Ureter (tissue), 1 donor: Measurements from ENCODE around the gene SOWAHB. TPM values are rescaled to one million over a fixed set of nuclear protein-coding genes. Genes with fewer than 3 reads are reported as not detected.

ENCODE experiments used
- DNase-seq: peaks from one replicate; pipeline ENCODE4 v3.0.0-alpha.2; 2020; ENCODE audit warnings: low spot score
- total RNA-seq: library from RNA; stranded (reverse); gene quantifications from one replicate; pipeline ENCODE4 v1.2.4, GENCODE V29; 2023
- donor health status: DM: yes; HTN: yes; CAD: no.

The SOWAHB gene, protein sequence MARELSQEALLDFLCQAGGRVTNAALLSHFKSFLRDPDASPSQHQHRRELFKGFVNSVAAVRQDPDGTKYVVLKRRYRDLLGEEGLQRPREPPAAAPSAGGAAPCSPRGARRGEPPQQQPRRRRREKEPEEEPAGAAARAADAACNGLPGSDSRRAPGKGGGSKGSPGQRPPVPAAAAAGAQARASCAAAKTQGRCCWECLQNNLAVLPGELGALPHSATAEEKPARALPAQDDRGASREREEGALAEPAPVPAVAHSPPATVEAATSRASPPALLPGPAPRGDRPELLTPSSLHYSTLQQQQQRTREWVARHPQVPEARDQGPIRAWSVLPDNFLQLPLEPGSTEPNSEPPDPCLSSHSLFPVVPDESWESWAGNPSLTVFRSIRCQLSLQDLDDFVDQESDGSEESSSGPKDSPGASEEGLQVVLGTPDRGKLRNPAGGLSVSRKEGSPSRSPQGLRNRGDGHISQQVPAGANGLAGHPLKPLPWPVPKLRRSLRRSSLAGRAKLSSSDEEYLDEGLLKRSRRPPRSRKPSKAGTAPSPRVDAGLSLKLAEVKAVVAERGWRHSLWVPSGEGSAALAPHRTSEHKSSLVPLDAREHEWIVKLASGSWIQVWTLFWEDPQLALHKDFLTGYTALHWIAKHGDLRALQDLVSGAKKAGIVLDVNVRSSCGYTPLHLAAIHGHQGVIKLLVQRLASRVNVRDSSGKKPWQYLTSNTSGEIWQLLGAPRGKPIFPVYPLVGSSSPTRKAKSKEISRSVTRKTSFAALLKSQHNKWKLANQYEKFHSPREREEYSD
- 14.3 TPM for total RNA-seq

DNA sequence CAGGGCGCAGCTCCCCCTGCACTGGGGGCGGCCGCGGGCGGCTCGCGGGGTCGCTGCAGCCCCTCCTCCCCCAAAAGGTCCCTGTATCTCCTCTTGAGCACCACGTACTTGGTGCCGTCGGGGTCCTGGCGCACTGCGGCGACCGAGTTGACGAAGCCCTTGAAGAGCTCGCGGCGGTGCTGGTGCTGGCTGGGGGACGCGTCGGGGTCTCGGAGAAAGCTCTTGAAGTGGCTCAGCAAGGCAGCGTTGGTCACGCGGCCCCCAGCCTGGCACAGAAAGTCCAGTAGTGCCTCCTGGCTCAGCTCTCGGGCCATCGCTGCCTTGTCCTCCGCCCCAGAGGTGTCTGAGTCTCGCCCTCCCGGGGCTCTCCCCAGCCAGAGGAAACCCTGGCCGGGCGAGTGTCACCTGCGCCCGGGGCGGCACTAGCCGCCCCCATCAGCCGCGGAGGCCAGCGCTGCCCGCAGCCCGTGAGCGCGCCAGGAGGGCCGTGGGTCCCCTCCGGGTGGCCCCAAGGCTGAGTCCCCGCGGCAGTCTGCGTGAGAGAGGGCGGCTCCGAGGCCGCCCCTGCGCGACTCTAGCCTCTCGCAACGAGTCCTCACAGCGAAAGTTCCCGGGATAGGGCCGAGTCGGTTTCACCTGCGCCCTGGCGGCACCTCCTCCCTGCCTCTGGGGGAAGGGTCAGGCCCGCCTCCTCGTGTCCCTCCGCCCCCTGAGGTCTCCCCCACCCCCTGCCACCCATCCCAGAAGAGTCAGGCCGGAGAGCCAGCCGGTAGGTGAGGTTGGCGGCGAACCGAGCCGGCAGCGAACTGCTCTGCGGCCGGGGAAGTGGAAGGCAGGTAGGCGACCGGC, at the start of gene SOWAHB:
TSS of gene SOWAHB (minus strand) at position 609 of the 849 bp plus-strand sequence. CDS start at position 314, 295 bp downstream.
- peak; percentile 88 for DNase-seq

GRCh38 chr4:76947369-76947768, 49.4 kb upstream of the SOWAHB start:
- no peak for DNase-seq

GRCh38 chr4:76943790-76944189, 45.8 kb upstream of the SOWAHB start:
- DNase-seq, result no peak

- no peak for DNase-seq
Measured at GRCh38 chr4:76943129-76943620, 45.2 kb upstream of the SOWAHB start.

GRCh38 chr4:76939184-76939583, 41.2 kb upstream of the SOWAHB start:
- no peak for DNase-seq

DNA sequence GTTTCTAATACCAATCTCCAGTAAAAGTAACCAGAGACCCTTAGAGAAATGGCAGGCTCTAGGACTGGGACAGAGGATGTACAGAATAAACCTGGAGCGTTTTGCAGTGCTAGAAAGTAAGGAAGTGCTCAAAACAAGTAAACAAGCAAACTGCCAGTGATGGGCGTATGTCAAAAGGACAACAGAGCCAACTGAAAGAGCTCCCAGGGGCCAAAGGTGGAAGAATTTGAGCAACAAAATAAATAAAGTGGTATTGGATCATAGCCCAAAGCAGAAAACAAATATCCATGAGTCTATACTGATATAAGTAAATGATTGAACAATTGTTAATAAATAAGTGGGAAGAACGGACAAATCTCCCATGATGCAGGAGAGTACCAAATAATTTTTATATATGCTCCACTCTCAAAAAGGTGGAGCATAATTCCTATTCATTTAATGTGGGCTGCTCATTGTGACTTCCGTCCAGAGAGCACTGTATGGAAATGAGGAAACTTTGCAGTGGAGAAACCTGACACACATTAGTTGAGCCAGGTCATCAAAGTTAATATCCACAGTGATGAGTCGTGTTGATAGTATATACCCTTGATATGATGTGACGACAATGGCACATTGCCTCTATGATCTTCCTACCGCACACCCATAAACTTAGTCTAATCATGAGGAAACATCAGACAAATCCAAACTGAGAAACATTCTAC, 33.8 kb upstream of the SOWAHB start:
- DNase-seq, result no peak

DNA sequence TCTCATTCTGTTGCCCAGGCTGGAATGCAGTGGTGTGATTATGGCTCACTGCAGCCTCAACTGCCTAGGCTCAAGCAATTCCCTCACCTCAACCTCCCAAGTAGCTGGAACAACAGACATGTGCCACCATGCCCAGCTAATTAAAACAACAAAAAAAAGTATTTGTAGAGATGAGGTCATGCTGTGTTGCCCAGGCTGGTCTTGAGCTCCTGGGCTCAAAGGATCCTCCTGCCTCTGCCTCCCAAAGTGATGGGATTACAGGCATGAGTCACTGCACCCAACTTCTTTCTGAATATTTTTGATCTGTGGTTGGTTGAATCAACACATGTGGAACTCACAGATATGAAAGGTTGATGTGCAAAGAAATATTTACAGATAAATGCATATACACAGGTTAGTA, 33.1 kb upstream of the SOWAHB start:
- DNase-seq, result no peak

DNA sequence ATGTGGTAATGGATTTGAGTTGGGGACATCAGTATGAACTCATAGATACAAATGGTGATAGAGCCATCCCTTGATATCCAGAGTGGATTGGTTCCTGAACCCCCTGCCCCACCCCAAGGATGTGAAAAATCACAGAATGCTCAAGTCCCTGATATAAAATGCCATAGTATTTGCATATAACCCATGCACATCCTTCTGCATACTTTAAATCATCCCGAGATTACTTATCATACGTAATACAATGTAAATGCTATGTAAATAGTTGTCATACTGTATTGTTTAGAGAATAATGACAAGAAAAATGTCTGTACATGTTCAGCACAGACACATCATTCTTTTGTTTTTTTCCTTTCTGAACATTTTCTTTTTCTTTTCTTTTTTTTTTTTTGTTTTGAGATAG, 32.7 kb upstream of the SOWAHB start:
- no peak for DNase-seq

DNA sequence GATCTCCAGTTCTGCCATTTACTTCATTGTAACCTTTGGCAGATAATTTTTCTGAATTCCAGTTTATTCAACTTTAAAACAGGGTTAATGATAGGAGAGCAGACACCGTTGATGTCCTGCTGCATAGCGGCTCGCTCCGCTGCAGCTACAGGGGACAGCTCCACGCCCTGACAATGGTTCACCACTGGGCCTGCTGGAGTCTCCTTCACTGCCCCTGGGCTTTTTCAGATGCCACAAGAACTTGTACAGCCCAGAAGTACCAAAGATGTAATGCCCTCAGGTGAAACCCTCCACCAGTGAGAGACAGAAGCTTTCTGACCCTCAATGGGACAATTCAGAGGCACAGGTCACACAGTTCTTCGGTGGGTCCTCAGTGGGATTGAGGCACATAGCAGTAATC, 28.9 kb upstream of the SOWAHB start:
- DNase-seq, result no peak

- no peak for DNase-seq
Measured at GRCh38 chr4:76923619-76924357, 25.8 kb upstream of the SOWAHB start.

GRCh38 chr4:76920715-76921114, 22.8 kb upstream of the SOWAHB start:
- DNase-seq, result no peak

GRCh38 chr4:76909711-76910110, 11.8 kb upstream of the SOWAHB start:
- DNase-seq, result no peak

DNA sequence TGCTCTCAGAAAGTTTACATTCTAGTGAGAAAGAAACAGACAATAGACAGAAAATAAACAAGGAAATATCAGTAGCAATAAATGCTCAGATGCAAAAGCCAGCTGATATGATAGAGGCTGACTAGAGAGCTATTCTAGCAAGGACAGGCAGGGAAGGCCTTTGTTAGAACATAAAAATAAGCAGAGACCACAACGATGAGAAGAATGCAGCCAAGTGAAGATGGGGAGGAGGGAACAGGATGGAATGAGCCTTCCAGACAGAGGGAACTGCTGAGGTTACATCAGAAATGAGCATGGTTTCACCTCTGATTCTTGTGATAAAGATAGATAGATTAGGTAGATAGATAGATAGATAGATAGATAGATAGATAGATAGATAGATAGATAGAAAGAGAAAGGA, 7.6 kb upstream of the SOWAHB start:
- no peak for DNase-seq

DNA sequence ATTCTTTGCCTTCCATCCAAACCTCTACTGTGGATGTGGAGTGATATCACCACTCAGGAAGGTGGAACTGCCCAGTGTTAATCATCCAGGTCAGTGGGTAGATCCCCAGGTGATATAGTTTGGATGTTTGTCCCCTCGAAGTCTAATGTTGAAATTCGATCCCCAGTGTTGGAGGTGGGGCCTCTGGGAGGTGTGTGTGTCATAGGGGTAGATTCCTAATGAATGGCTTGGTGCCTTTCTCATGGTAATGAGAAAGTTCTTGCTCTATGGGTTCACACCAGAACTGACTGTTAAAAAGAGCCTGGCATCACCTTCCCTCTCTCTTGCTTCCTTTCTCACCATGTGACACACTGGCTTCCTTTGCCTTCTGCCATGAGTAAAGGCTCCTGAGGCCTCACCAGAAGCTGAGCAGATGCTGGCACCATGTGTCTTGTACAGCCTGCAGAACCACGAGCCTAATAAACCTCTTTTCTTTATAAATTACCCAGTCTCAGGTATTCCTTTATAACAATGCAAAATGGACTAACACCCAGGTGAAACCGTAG, 6.8 kb upstream of the SOWAHB start:
- DNase-seq, result no peak

GRCh38 chr4:76902233-76902890, 4.4 kb upstream of the SOWAHB start:
- DNase-seq, result no peak

GRCh38 chr4:76898949-76899645, 1.2 kb upstream of the SOWAHB start:
- DNase-seq, result no peak

- no peak for DNase-seq
Measured at GRCh38 chr4:76898385-76898692, 395 bp upstream of the SOWAHB start.

- no peak for DNase-seq
Measured at GRCh38 chr4:76896614-76897535, 1.1 kb downstream of the SOWAHB start.
